ENCODE results near the gene RARA. TPM values are rescaled to one million over a fixed set of nuclear protein-coding genes. Genes with fewer than 3 reads are reported as not detected.
"Not testable (repeated sequence)": the region's sequence is repeated elsewhere in the genome, so short reads cannot be mapped to it uniquely, and the experiment has no call there.

The RARA gene
- total RNA-seq, 2 donors from 2014 or later: 22.7 to 27.6 TPM

DNA sequence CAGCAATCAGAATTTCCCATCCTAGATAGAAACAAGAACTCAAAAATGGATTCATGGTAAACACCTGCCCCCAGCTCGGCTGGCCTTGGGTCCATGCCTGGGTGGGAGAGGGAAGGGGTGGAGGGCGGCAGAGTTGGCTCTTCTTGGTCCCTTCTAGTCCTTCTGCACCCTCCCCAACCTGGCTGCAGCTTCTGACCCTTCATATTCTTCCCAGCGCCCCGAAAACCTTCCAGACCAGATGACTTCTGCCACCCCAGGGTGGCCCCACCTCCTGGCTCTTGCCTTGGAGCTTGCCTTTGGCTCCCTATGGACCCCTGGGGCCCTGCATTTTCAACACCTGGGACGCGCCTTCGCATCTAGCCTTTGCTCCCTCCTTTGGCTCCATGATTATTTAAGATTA, 60.9 kb downstream of the RARA start:
- Mint-ChIP-seq H3K4me3 (no peak overlapping the region), H3K4me1 (no peaks in the 10 kb centered on the region), H3K27me3 (ENCODE audit: insufficient read depth) (peaks cover 6% of the 10 kb centered on the region), H3K36me3 (ENCODE audit: low read depth) (no peaks in the 10 kb centered on the region), H3K9me3 (peaks cover 23% of the 10 kb centered on the region), H3K27ac (no peak overlapping the region)
- Histone ChIP-seq H3K27me3 (ENCODE audit: control insufficient read depth, insufficient read depth, low read length, poor library complexity, severe bottlenecking) (no peaks in the 10 kb centered on the region), H3K9me3 (ENCODE audit: control insufficient read depth, low read length) (peaks cover 8% of the 10 kb centered on the region), H3K4me1 (ENCODE audit: control insufficient read depth, insufficient read depth, low read length) (no peaks in the 10 kb centered on the region), H3K36me3 (ENCODE audit: control insufficient read depth, insufficient read depth, low read length) (no peaks in the 10 kb centered on the region), H3K9ac (ENCODE audit: extremely low read depth, low read length, poor library complexity, severe bottlenecking) (no peak overlapping the region), H3K27ac (ENCODE audit: low read depth, low read length) (no peak overlapping the region), H3K4me3 (ENCODE audit: low read length) (no peak overlapping the region)
- 86 to 92% methylated on average over 5 to 7 of the region's 7 CpGs for WGBS, 2 experiments (ENCODE audit: insufficient coverage in 1 of 2, insufficient read length in 1 of 2)
- DNase-seq: no peak
- TF ChIP-seq, protein P1, sequence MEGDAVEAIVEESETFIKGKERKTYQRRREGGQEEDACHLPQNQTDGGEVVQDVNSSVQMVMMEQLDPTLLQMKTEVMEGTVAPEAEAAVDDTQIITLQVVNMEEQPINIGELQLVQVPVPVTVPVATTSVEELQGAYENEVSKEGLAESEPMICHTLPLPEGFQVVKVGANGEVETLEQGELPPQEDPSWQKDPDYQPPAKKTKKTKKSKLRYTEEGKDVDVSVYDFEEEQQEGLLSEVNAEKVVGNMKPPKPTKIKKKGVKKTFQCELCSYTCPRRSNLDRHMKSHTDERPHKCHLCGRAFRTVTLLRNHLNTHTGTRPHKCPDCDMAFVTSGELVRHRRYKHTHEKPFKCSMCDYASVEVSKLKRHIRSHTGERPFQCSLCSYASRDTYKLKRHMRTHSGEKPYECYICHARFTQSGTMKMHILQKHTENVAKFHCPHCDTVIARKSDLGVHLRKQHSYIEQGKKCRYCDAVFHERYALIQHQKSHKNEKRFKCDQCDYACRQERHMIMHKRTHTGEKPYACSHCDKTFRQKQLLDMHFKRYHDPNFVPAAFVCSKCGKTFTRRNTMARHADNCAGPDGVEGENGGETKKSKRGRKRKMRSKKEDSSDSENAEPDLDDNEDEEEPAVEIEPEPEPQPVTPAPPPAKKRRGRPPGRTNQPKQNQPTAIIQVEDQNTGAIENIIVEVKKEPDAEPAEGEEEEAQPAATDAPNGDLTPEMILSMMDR (conservative IDR thresholded peaks at IDR 0.05): no peak

DNA sequence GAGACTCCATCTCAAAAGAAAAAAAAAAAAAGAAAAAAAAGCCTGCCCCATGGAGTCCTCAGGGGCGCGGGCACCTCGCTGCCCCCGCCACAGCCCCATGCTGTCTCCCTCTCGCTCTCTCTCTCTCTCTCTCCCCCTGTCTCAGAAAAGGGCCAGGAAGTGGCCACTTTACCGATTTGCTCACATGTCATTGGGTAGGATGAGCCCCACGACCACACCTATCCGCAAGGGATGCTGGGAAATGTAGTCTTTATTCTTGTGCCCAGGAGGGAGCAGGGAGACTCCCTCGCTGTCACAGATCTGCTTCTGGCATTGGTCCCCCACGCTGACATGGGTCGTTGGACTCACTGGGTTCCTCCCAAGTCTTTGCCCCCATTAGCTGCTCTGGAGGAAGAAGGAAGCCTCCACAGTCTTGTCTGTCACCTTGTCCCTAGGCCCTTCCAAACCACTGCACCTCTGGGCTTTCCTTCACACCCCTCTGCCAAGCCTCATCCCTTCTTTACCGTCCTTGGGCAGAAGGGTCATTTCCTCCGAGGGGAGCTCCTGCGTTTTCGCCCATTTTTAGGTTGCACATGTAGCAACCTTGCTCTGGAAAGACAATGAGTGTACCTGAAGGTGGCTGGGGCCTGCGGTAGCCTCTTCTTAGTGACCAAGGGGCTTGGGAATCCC, 62.4 kb downstream of the RARA start:
- H3K4me1 Mint-ChIP-seq: no peaks in the 10 kb centered on the region
- 80 to 89% methylated on average over 8 to 16 of the region's 16 CpGs for WGBS, 2 experiments (ENCODE audit: insufficient coverage in 1 of 2, insufficient read length in 1 of 2)
- no peak overlapping the region for H3K27ac ChIP-seq (ENCODE audit: low read depth, low read length)
- H3K36me3 ChIP-seq (ENCODE audit: control insufficient read depth, insufficient read depth, low read length): no peaks in the 10 kb centered on the region
- peak; percentile 74 for DNase-seq
- H3K27me3 ChIP-seq (ENCODE audit: control insufficient read depth, insufficient read depth, low read length, poor library complexity, severe bottlenecking): no peaks in the 10 kb centered on the region
- no peak overlapping the region for H3K27ac Mint-ChIP-seq
- H3K4me3 ChIP-seq (ENCODE audit: low read length): no peak overlapping the region
- TF ChIP-seq, protein P1 (conservative IDR thresholded peaks at IDR 0.05): no peak
- H3K36me3 Mint-ChIP-seq (ENCODE audit: low read depth): no peaks in the 10 kb centered on the region
- no peak overlapping the region for H3K9ac ChIP-seq (ENCODE audit: extremely low read depth, low read length, poor library complexity, severe bottlenecking)
- H3K9me3 Mint-ChIP-seq: peaks cover 24% of the 10 kb centered on the region
- peaks cover 3% of the 10 kb centered on the region for H3K27me3 Mint-ChIP-seq (ENCODE audit: insufficient read depth)
- peaks cover 8% of the 10 kb centered on the region for H3K9me3 ChIP-seq (ENCODE audit: control insufficient read depth, low read length)
- no peaks in the 10 kb centered on the region for H3K4me1 ChIP-seq (ENCODE audit: control insufficient read depth, insufficient read depth, low read length)
- H3K4me3 Mint-ChIP-seq: no peak overlapping the region

DNA sequence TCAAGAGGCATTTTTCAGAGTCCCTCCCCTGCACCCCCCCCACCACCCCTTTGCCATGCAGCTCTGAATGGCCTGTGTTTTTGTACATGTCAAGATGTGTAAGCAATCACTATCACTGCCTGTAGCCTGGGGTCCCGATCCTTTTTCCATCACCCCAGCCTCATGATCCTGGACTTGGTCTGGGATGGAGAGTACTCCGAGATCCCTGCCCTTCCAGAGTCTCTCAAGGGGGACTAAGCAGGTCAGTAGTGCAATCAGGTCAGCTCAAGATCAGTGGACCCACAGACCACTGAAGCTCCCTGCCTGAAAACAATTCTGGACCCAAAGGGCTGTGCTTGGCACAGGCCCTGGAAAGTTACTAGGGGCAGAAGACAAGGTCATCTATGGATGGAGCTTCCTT, 63.1 kb downstream of the RARA start:
- peaks cover 8% of the 10 kb centered on the region for H3K9me3 ChIP-seq (ENCODE audit: control insufficient read depth, low read length)
- no peak overlapping the region for H3K4me3 ChIP-seq (ENCODE audit: low read length)
- 96 to 100% methylated on average over 1 to 2 of the region's 2 CpGs for WGBS, 2 experiments (ENCODE audit: insufficient coverage in 1 of 2, insufficient read length in 1 of 2)
- no peak overlapping the region for H3K27ac ChIP-seq (ENCODE audit: low read depth, low read length)
- H3K27me3 ChIP-seq (ENCODE audit: control insufficient read depth, insufficient read depth, low read length, poor library complexity, severe bottlenecking): no peaks in the 10 kb centered on the region
- no peaks in the 10 kb centered on the region for H3K4me1 ChIP-seq (ENCODE audit: control insufficient read depth, insufficient read depth, low read length)
- Mint-ChIP-seq H3K27ac (no peak overlapping the region), H3K9me3 (peaks cover 26% of the 10 kb centered on the region), H3K36me3 (ENCODE audit: low read depth) (no peaks in the 10 kb centered on the region), H3K4me1 (no peaks in the 10 kb centered on the region), H3K27me3 (ENCODE audit: insufficient read depth) (peaks cover 3% of the 10 kb centered on the region), H3K4me3 (no peak overlapping the region)
- no peak overlapping the region for H3K9ac ChIP-seq (ENCODE audit: extremely low read depth, low read length, poor library complexity, severe bottlenecking)
- H3K36me3 ChIP-seq (ENCODE audit: control insufficient read depth, insufficient read depth, low read length): no peaks in the 10 kb centered on the region
- TF ChIP-seq, protein P1 (conservative IDR thresholded peaks at IDR 0.05): no peak
- DNase-seq: no peak

DNA sequence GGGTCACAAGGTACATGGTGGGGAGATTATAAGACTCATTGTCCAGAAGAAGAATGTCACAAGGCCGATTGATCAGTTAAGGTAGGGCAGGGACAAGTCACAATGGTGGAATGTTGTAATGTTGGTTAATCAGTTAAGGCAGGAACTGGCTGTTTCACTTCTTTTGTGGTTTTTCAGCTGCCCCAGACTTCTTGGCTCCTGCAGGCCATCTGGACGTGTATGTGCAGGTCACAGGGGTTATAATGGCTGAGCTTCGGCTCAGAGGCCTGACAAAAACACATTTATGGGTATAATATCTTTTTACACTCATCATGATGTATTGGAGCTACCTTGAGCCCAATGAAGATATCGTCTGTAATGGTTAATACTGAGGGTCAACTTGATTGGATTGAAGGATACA, 63.7 kb downstream of the RARA start:
- H3K27ac Mint-ChIP-seq; H3K4me3 ChIP-seq (ENCODE audit: low read length); H3K9me3 ChIP-seq (ENCODE audit: control insufficient read depth, low read length); H3K9ac ChIP-seq (ENCODE audit: extremely low read depth, low read length, poor library complexity, severe bottlenecking); H3K27me3 ChIP-seq (ENCODE audit: control insufficient read depth, insufficient read depth, low read length, poor library complexity, severe bottlenecking); H3K27me3 Mint-ChIP-seq (ENCODE audit: insufficient read depth); H3K36me3 Mint-ChIP-seq (ENCODE audit: low read depth); H3K36me3 ChIP-seq (ENCODE audit: control insufficient read depth, insufficient read depth, low read length); H3K4me1 ChIP-seq (ENCODE audit: control insufficient read depth, insufficient read depth, low read length); DNase-seq; H3K4me3 Mint-ChIP-seq; H3K27ac ChIP-seq (ENCODE audit: low read depth, low read length); H3K4me1 Mint-ChIP-seq: not testable (repeated sequence)
- WGBS, 2 experiments (ENCODE audit: insufficient coverage in 1 of 2, insufficient read length in 1 of 2): 93 to 100% methylated on average over 1 to 4 of the region's 4 CpGs
- H3K9me3 Mint-ChIP-seq: peaks cover 26% of the 10 kb centered on the region
